H9 (cell line): ENCODE results near the gene FAM81B. TPM values are rescaled to one million over a fixed set of nuclear protein-coding genes. Genes with fewer than 3 reads are reported as not detected.

Source experiments
- DNase-seq: peaks from one replicate; pipeline ENCODE4 v3.0.0-alpha.2; 2017
- H2AFZ ChIP-seq: one replicate; pipeline ENCODE4 v1.6.1; 2013; ENCODE audit warnings: mild to moderate bottlenecking, low read length, control low read depth, moderate library complexity
- H2AK5ac ChIP-seq: 2 replicates; pipeline ENCODE4 v1.6.1; 2013; ENCODE audit warnings: low read length, control low read depth, mixed read lengths; ENCODE audit not compliant: insufficient read length
- H2BK120ac ChIP-seq: one replicate; pipeline ENCODE4 v1.6.1; 2013; ENCODE audit warnings: low read depth, mild to moderate bottlenecking, low read length, control low read depth, inconsistent platforms; ENCODE audit not compliant: poor library complexity, severe bottlenecking
- H2BK12ac ChIP-seq: 2 replicates; pipeline ENCODE4 v1.6.1; 2013; ENCODE audit warnings: low read length, control low read depth, mixed read lengths, low read depth; ENCODE audit not compliant: insufficient read length
- H2BK15ac ChIP-seq: 2 replicates; pipeline ENCODE4 v1.6.1; 2013; ENCODE audit warnings: low read depth, low read length, control low read depth
- H2BK20ac ChIP-seq: one replicate; pipeline ENCODE4 v1.6.1; 2013; ENCODE audit warnings: low read depth, mild to moderate bottlenecking, low read length, control low read depth, inconsistent platforms; ENCODE audit not compliant: poor library complexity, severe bottlenecking
- H2BK5ac ChIP-seq: 2 replicates; pipeline ENCODE4 v1.6.1; 2013; ENCODE audit warnings: low read length, control low read depth, mixed read lengths; ENCODE audit not compliant: insufficient read length
- H3K14ac ChIP-seq: 2 replicates; pipeline ENCODE4 v1.6.1; 2013; ENCODE audit warnings: low read length, control low read depth; ENCODE audit not compliant: insufficient read depth
- H3K18ac ChIP-seq: 2 replicates; pipeline ENCODE4 v1.6.1; 2013; ENCODE audit warnings: low read depth, mild to moderate bottlenecking, mixed read lengths, low read length, control low read depth; ENCODE audit not compliant: insufficient read length
- H3K23ac ChIP-seq: 2 replicates; pipeline ENCODE4 v1.6.1; 2013; ENCODE audit warnings: low read length, control low read depth, mixed read lengths, low read depth; ENCODE audit not compliant: insufficient read length
- H3K23me2 ChIP-seq: 2 replicates; pipeline ENCODE4 v1.6.1; 2013; ENCODE audit warnings: low read depth, mild to moderate bottlenecking, mixed read lengths, low read length, control low read depth; ENCODE audit not compliant: insufficient read length, poor library complexity, severe bottlenecking
- H3K27ac ChIP-seq: 2 replicates; pipeline ENCODE4 v1.5.1; 2013; ENCODE audit warnings: low read length, control low read depth, mixed read lengths, low read depth; ENCODE audit not compliant: insufficient read length
- H3K27me3 ChIP-seq: 2 replicates; pipeline ENCODE4 v1.6.1; 2013; ENCODE audit warnings: low read length, control low read depth, inconsistent platforms; ENCODE audit not compliant: insufficient read depth
- H3K4ac ChIP-seq: 2 replicates; pipeline ENCODE4 v1.6.1; 2013; ENCODE audit warnings: low read depth, mild to moderate bottlenecking, control low read depth, inconsistent platforms, low read length, moderate library complexity
- H3K4me1 ChIP-seq: 2 replicates; pipeline ENCODE4 v1.6.1; 2013; ENCODE audit warnings: low read length, control low read depth, inconsistent platforms; ENCODE audit not compliant: insufficient read depth
- H3K4me2 ChIP-seq: 2 replicates; pipeline ENCODE4 v1.6.1; 2013; ENCODE audit warnings: low read length, control low read depth, mixed read lengths; ENCODE audit not compliant: insufficient read length, insufficient read depth
- H3K56ac ChIP-seq: 2 replicates; pipeline ENCODE4 v1.6.1; 2013; ENCODE audit warnings: low read depth, mild to moderate bottlenecking, mixed read lengths, low read length, control low read depth; ENCODE audit not compliant: insufficient read length
- H3K79me1 ChIP-seq: 2 replicates; pipeline ENCODE4 v1.6.1; 2013; ENCODE audit warnings: low read depth, mild to moderate bottlenecking, moderate library complexity, low read length, control low read depth, inconsistent platforms; ENCODE audit not compliant: insufficient read depth, poor library complexity, severe bottlenecking
- H3K79me2 ChIP-seq: 2 replicates; pipeline ENCODE4 v1.6.1; 2013; ENCODE audit warnings: low read length, control low read depth, inconsistent platforms; ENCODE audit not compliant: insufficient read depth
- H3K9ac ChIP-seq: 2 replicates; pipeline ENCODE4 v1.6.1; 2013; ENCODE audit warnings: low read length, control low read depth, mixed read lengths; ENCODE audit not compliant: insufficient read length; ENCODE audit errors: extremely low read depth
- H3K9me3 ChIP-seq: one replicate; pipeline ENCODE4 v1.6.1; 2013; ENCODE audit warnings: low read depth, low read length, inconsistent platforms; ENCODE audit not compliant: control insufficient read depth
- H3T11ph ChIP-seq: one replicate; pipeline ENCODE4 v1.6.1; 2013; ENCODE audit warnings: mild to moderate bottlenecking, low read length, control low read depth, inconsistent platforms
- H4K20me1 ChIP-seq: one replicate; pipeline ENCODE4 v1.6.1; 2013; ENCODE audit not compliant: control insufficient read depth, insufficient read length, insufficient read depth
- H4K5ac ChIP-seq: 2 replicates; pipeline ENCODE4 v1.6.1; 2013; ENCODE audit warnings: low read depth, mild to moderate bottlenecking, mixed read lengths, low read length, control low read depth; ENCODE audit not compliant: insufficient read length
- H4K8ac ChIP-seq: replicated peaks from 2 replicates; pipeline ENCODE4 v1.6.1; 2013; ENCODE audit warnings: low read length, control low read depth, mixed read lengths, low read depth; ENCODE audit not compliant: insufficient read length
- H4K91ac ChIP-seq: 2 replicates; pipeline ENCODE4 v1.6.1; 2013; ENCODE audit warnings: low read depth, mild to moderate bottlenecking, moderate library complexity, mixed read lengths, low read length, control low read depth; ENCODE audit not compliant: insufficient read length
- H3K27ac Mint-ChIP-seq, 3 experiments: 2 replicates in 2 of 3; 3 replicates in 1 of 3; pipeline ENCODE4 v1.8.0; 2020 to 2021; ENCODE audit warnings: mixed read lengths in 3 of 3, mild to moderate bottlenecking in 1 of 3, moderate library complexity in 1 of 3
- H3K27me3 Mint-ChIP-seq: 2 replicates; pipeline ENCODE4 v1.8.0; 2021; ENCODE audit warnings: low read depth, mild to moderate bottlenecking, moderate library complexity, mixed read lengths
- H3K36me3 Mint-ChIP-seq, 3 experiments: 2 replicates in 2 of 3; 3 replicates in 1 of 3; pipeline ENCODE4 v1.8.0; 2020 to 2021; ENCODE audit warnings: low read depth in 3 of 3, mixed read lengths in 3 of 3; ENCODE audit not compliant: insufficient read depth in 1 of 3
- H3K4me1 Mint-ChIP-seq, 2 experiments: 2 replicates each; pipeline ENCODE4 v1.8.0; 2020; ENCODE audit warnings: mixed read lengths in 2 of 2
- H3K4me3 Mint-ChIP-seq, 2 experiments: 2 replicates in 1 of 2; 3 replicates in 1 of 2; pipeline ENCODE4 v1.8.0; 2020 to 2021; ENCODE audit warnings: mild to moderate bottlenecking in 2 of 2, mixed read lengths in 2 of 2, moderate library complexity in 1 of 2
- H3K9me3 Mint-ChIP-seq, 2 experiments: 2 replicates in 1 of 2; 3 replicates in 1 of 2; pipeline ENCODE4 v1.8.0; 2020; ENCODE audit warnings: mild to moderate bottlenecking in 2 of 2, mixed read lengths in 2 of 2, moderate library complexity in 1 of 2
- CTCF ChIP-seq: fragments of 200-600 bp; sonication (generic); conservative IDR thresholded peaks from 3 replicates; pipeline ENCODE4 v1.8.0; 2021; ENCODE audit warnings: antibody characterized with exemption, mild to moderate bottlenecking
- WGBS: extraction: QIAGEN DNeasy Blood & Tissue Kit; methylation state at CpG from one replicate; pipeline ENCODE4 v1.1.7; 2013; ENCODE audit warnings: missing lambda C conversion rate, low lambda C conversion rate, mixed read lengths; ENCODE audit not compliant: insufficient read length; ENCODE audit errors: extremely low coverage; 5-methylcytosine and 5-hydroxymethylcytosine counted together
- total RNA-seq: library from RNA; stranded (reverse); gene quantifications from 2 replicates; pipeline ENCODE4 v1.2.1, GENCODE V29; 2021

The FAM81B gene
- total RNA-seq, 1 experiment from 2014 or later: not detected

GRCh38 chr5:95424526-95424925 lies 33.4 kb downstream of the FAM81B start:
- no peak overlapping the region for H4K8ac ChIP-seq
- H3T11ph ChIP-seq: no peak overlapping the region
- H2AFZ ChIP-seq: no peak overlapping the region
- no peak overlapping the region for H3K4me2 ChIP-seq
- H3K23ac ChIP-seq: no peak overlapping the region
- H3K56ac ChIP-seq: no peak overlapping the region
- no peak for TF ChIP-seq CTCF
- no peak overlapping the region for H3K27ac ChIP-seq
- no peak overlapping the region for H4K91ac ChIP-seq
- no peaks in the 10 kb centered on the region for H3K27me3 ChIP-seq
- no peak overlapping the region for H2BK5ac ChIP-seq
- H3K14ac ChIP-seq: no peak overlapping the region
- no peak overlapping the region for H3K9ac ChIP-seq
- H3K79me1 ChIP-seq: no peaks in the 10 kb centered on the region
- no peaks in the 10 kb centered on the region for H3K27me3 Mint-ChIP-seq
- H3K79me2 ChIP-seq: no peaks in the 10 kb centered on the region
- no peak overlapping the region for H2BK15ac ChIP-seq
- no peak overlapping the region for H3K4me3 Mint-ChIP-seq
- H3K4me1 Mint-ChIP-seq: peaks cover 0 to 4% of the 10 kb centered on the region in 2 experiments; a peak in 1 of 4 replicates
- no peak overlapping the region for H3K4ac ChIP-seq
- no peaks in the 10 kb centered on the region for H3K36me3 Mint-ChIP-seq
- H4K5ac ChIP-seq: no peak overlapping the region
- no peak for DNase-seq
- H2BK12ac ChIP-seq: no peak overlapping the region
- no peaks in the 10 kb centered on the region for H3K23me2 ChIP-seq
- no peak overlapping the region for H2BK20ac ChIP-seq
- no peak overlapping the region for H3K27ac Mint-ChIP-seq
- H3K18ac ChIP-seq: no peak overlapping the region
- no peak overlapping the region for H2BK120ac ChIP-seq
- no peaks in the 10 kb centered on the region for H3K4me1 ChIP-seq
- H4K20me1 ChIP-seq: no peaks in the 10 kb centered on the region
- no peak overlapping the region for H2AK5ac ChIP-seq
- H3K9me3 Mint-ChIP-seq: no peaks in the 10 kb centered on the region
- WGBS: no CpG with 5 or more reads among the region's 1 CpG
- H3K9me3 ChIP-seq: no peaks in the 10 kb centered on the region
